HG03060 (cell line): ENCODE results near the gene CPOX.
"Not testable (repeated sequence)": the region's sequence is repeated elsewhere in the genome, so short reads cannot be mapped to it uniquely, and the experiment has no call there.

ENCODE experiments used
- ATAC-seq: cut with Tn5 transposase; IDR thresholded peaks from one replicate; pipeline ENCODE4 v1.9.1; 2021; ENCODE audit warnings: low read depth, moderate number of reproducible peaks; ENCODE audit not compliant: unreplicated experiment

The CPOX gene

DNA sequence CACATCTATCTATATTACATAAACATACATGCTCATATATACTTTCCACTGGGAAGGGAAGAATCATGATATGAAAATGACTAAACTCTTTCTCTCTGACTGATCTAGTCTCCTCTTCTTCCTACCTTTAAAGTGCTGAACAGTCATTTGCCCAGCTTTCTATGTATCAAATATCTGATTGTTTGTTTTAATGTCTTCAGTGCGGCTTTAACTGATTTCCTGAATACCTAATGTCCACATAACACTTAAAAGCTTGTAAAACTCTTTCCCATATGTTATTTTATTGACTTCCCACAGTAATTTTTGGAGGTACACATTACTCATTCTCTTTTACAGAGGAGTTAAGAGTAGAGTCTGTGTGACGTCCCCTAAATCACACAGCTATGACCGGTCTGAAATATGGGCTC, 28.2 kb downstream of the CPOX start:
- no peak for ATAC-seq

GRCh38 chr3:98564282-98565005, 29.0 kb downstream of the CPOX start:
- no peak for ATAC-seq

DNA sequence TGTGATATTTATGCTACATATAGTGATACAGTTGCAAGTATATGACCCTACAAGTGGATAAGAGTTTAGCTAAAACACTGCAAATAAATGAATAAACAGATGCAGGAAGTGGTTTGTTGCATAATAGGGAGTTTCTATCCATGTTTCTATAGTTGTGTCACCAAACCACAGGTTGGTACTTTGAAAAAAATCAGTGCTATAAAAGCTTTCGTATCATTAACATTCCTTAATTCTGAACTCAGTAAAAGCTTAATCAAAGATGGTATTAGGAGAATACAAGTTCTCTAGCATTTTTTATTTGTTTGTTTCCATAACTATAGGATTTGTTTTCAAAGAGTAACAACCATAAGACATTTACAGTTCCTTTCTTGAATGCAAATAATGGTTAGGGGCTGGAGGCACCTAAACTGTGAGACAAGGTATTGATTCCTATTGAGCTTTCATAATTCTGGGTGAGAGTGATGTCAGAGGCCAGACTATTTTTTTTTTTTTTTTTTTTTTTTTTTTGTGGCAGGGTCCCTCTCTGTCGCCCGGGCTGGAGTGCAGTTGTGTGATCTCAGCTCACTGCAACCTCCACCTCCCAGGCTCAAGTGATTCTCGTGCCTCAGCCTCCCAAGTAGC, 29.6 kb downstream of the CPOX start:
- peak; percentile 50 for ATAC-seq

DNA sequence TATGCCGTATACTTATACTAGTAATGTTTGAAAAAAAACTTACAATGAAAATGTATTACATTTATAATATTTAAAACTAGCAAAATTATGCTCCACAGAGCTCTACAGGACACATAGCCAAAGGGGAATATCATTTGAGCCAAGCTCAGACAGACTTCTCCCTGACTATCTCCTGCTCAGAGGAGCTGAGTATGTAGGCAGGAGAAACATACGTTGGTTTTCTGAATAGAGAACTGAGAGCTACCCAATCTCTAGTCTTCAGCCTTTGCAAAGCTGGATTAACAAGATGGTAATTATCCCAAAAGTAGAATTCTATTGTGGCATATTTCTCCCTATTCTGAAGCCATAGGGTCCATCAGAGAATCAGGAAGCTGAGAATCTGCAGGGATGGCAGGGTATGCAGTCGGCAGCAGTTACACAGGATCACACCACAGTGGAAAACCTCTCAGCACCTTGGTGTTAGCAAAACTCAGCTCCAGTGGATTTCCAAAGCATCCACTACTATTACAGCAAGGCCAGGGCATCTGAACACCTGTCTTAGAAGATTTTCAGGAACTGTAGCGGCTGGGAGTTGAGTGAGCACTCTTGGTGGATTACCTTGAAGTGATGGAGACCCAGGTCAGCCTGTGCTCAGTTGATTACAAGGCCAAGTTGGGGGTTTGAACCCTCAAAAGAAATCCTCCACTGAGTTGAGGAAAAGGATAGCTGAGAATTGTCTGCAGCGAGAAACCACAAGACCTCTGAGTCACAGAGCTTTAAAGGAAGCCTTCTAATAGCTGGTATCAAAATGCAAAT, 31.5 kb downstream of the CPOX start:
- ATAC-seq: no peak

DNA sequence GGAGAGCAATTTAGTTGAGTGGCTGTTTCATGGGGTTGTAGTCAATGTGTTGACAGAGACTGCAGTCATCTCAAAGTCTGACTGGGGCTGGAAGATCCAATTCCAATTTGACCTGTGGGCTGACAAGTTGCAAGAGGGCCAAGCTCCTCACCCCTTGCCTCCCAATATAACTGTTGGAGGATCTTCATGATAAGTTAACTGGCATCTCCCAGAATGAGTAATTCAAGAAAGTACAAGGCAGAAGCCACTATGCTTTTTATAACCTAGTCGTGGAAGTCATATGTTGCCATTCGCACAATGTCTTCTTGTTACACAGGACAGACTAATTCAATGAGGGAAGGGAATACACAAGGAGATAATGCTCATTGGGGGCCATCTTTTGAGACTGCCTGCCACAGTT, 32.5 kb downstream of the CPOX start:
- ATAC-seq: no peak

DNA sequence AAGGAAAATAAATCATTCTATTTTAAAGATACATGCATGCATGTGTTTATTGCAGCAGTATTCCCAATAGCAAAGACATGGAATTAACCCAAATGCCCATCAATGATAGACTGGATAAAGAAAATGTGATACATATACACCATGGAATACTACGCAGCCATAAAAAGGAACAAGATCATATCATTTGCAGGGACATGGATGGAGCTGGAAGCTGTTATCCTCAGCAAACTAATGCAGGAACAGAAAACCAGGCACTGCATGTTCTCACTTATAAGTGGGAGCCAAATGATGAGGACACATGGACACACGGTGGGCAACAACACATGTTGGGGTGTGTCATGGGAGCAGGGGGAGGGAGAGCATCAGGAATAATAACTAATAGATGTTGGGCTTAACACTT, 33.6 kb downstream of the CPOX start:
- not testable (repeated sequence) for ATAC-seq

DNA sequence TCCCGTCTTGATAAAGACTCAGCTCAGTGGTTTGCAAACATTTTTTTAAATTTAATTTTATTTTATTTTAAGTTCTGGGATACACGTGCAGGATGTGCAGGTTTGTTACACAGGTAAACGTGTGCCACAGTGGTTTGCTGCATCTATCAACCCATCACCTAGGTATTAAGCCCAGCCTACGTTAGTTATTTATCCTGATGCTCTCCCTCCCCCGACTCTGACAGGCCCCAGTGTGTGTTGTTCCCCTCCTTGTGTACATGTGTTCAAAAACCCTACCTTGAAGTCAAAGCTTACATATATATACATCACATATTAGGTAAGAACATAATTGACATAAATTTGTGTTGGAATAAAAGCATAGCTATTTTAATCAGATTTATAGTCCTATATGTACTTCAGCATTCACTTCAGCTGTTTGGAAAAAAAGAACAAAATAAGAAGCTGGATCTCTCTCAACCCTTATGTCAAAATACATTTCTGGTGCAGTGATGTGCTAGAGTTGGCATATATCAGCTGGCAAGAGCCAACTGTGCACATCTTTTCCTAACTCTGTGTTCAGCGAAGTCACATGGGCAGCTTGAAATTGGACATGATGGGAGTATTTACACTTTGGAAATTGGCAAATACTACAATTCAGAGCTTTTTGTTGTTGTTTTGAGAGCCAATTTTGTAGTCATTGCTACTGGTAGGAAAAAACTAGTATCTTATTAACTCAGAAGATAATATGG, 35.1 kb downstream of the CPOX start:
- no peak for ATAC-seq

GRCh38 chr3:98557324-98558010, 35.9 kb downstream of the CPOX start:
- ATAC-seq: no peak

DNA sequence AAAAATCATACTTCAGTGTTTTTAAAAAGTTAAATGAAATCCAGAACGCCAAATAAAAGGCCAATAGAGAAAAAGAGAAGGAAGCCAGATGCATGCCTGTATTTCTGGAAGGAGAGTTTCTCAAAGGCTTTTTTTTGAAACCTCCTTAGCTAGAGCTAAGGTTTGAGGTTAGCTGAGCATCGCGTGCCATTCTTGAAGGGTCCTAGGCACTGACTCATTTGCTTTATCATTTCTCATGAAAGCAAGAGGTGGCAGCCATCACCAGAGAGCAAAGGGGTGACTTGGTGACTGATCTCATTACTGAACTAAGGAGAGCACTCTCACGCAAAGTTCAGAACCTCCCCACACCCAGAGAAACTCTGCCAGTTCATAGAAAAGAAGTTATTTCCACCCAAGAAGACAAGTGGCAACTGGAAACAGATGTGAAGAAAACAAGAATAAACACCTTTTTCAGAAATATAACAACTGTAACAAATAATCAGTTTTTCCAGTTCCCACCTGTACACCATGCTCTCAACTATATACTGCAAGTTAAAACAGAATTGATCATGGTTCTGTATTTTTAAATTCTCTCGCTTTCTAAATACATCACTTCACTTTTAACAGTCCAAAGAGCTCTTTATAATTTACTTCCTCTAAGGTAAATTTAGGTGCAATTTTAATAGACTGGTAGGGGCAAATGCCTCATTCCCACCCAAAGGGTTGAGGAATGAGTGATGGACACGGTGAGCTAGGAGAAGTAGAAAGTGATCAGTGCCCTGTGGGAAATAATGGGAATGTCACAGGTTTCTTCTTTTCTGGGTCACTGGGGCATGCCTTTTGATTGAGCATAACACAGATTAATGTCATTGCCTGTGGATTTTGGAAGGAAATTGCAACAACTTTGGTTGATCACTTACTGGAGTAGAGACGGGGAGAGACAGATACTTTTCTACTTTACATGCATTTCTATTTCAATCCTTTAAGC, 37.0 kb downstream of the CPOX start:
- ATAC-seq: peak; percentile 79

DNA sequence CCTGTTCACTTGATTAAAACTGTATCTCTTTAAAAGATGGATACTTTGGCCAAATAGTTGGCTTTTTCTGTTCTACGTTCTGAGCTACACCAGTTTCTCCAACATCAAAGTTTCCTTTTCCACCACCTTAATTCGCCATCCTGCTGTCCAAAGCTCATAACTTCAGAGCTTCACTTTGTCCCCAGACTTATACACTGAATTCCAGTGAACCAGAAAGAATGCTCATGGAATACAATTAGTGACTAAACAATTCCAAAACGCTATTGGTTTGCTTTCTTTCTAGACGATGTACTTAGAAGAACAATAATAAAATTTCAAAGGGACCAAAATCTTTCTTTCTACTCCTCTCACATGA, 38.4 kb downstream of the CPOX start:
- no peak for ATAC-seq

DNA sequence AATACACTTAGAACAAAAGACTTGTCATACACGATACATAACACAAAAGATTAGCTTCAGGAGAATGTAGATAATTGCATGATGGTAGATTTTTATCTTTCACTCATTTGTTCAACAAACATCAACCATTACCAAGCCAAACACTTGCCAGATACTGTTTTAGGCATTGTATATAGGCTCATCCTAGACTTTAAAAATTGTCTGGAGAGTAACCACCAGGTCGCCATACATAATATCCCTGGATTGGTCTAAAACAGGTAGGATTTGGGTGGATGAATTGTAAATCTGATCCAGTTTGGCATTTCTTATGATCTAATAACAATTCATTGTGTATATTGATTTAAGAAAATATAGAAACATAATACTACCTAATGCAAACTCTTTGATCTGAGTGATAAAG, 38.8 kb downstream of the CPOX start:
- ATAC-seq: no peak

- no peak for ATAC-seq
These were observed 39.7 kb downstream of the CPOX start for GRCh38 chr3:98553753-98554152.

DNA sequence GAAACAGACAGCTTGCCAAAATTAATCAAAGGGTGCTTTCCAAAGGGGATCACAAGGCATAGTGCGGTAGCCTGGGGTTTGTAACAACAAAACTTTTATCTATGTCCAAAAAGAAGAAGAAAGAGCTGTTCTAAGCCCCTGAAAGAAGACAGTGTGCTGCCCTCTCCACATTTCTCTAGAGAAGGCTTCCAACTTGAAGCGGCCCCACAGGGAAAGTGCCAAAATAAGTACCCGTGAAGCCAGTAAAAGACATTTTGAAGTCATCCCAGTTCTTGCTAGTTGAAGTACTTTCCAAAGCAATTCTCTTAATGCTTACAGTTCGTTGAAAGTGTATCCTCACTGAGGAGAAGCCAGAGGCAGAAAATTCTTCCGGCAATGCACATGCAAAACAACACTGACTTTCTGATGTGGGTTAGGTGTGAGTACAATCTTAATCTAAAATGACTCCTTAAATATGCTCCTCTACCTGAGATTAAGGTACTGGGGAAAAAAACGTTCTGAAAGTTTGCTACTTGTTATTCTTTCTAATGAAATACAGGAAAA, 40.3 kb downstream of the CPOX start:
- ATAC-seq: no peak

DNA sequence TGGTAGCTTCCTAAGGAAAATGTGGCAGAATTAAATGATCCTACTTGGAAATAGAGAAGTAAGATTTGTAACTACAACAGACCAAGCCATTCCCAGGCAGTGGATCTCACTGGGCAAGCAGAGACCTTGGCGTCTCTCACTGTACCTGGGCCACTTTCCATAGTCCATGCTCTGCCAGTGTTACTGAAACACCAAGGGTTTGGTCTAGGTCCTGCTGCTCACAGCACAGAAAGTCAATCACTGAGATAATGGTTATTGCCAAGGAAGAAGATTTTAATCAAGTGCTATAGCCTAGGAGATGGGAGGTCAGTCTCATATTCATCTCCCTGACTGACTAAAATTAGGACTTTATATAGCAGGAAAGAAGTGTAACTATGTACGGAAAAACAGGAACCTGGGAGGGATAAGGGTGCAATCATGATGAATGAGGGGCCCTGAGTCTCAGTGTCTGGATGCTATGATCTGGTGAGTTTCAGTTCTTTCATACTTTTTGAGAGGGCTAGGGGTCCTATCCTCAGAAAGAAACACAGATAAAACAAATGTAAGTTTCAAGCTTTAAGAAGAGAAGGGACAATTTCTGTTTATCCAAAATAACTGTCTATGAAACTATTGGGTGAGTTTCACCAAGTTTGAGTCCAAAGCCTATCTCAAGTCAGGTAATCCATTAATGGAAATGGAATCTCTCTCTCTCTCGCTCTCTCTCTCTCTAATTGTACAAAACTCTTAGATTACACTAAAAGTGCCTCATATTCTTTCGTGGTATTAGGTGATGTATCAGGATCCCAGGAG, 41.0 kb downstream of the CPOX start:
- no peak for ATAC-seq

- ATAC-seq: no peak
These were observed 41.7 kb downstream of the CPOX start for GRCh38 chr3:98551754-98552153.

DNA sequence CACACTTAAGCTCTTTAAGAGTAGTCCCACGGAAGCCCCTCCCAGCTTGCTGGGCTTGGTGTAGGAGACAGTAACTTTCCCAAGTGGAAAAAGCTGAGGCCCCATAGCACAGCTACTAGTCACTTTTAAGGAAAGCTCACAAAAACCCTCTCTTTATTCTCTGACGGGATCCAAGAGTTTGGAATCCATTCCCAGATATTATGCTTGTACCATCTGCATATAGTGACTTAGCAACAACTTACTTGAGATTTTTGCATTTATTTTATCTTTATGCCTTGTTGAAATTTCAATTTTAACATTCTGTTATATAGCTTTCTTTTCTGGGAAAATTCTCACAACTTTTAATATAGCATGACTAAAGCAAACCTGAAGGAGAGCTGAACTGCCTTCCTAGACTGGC, 42.2 kb downstream of the CPOX start:
- ATAC-seq: no peak

DNA sequence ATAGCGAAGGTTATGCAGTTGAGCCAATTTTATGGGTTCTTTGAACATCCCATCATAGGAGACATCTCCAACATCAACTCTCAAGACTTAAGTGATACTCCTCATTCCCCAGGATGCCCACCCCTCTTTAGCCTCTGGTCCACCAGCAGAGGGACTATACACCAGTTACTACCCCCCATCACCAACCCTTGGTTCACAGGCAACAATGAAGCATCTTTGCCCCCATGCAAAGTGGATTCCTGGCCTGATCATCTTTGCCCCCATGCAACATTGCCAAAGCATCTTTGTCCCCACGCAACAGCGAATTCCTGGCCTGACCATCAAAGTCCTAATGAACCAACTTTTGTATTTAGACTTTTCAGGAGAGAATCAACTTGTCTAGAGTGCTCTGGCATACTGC, 42.6 kb downstream of the CPOX start:
- no peak for ATAC-seq

- no peak for ATAC-seq
These were observed 44.9 kb downstream of the CPOX start for GRCh38 chr3:98548544-98548943.
